Superior temporal gyrus (tissue), 1 donor: ENCODE results near the gene HIRA.
A peak's percentile ranks its signal among the peaks of the same experiment; 100 is the strongest.
"Not testable (repeated sequence)": the region's sequence is repeated elsewhere in the genome, so short reads cannot be mapped to it uniquely, and the experiment has no call there.

Source experiments
- DNase-seq: peaks from one replicate; pipeline ENCODE4 v3.0.0-alpha.2; 2016; ENCODE audit errors: extremely low spot score

HIRA gene

GRCh38 chr22:19330205-19330604 lies 101.3 kb downstream of the HIRA start:
- not testable (repeated sequence) for DNase-seq

- no peak for DNase-seq
Observed at GRCh38 chr22:19329454-19329853, 102.1 kb downstream of the HIRA start.

GRCh38 chr22:19325296-19325948 lies 106.1 kb downstream of the HIRA start:
- no peak for DNase-seq

GRCh38 chr22:19323420-19323819 lies 108.1 kb downstream of the HIRA start:
- not testable (repeated sequence) for DNase-seq

GRCh38 chr22:19321757-19322156 lies 109.8 kb downstream of the HIRA start:
- no peak for DNase-seq

- not testable (repeated sequence) for DNase-seq
Observed at GRCh38 chr22:19320136-19320535, 111.4 kb downstream of the HIRA start.

GRCh38 chr22:19319281-19319680 lies 112.3 kb downstream of the HIRA start:
- DNase-seq = no peak

GRCh38 chr22:19317865-19318264 lies 113.7 kb downstream of the HIRA start:
- no peak for DNase-seq

- no peak for DNase-seq
Observed at GRCh38 chr22:19307872-19308271, 123.7 kb downstream of the HIRA start.

- DNase-seq = not testable (repeated sequence)
Observed at GRCh38 chr22:19306535-19306934, 125.0 kb downstream of the HIRA start.

- no peak for DNase-seq
Observed at GRCh38 chr22:19304547-19304946, 127.0 kb downstream of the HIRA start.

GRCh38 chr22:19303785-19304184 lies 127.7 kb downstream of the HIRA start:
- DNase-seq = no peak

- no peak for DNase-seq
Observed at GRCh38 chr22:19295733-19296132, 135.8 kb downstream of the HIRA start.

GRCh38 chr22:19292458-19293230 lies 138.9 kb downstream of the HIRA start:
- no peak for DNase-seq

- DNase-seq = peak; percentile 43
Observed at GRCh38 chr22:19291580-19292457, 139.7 kb downstream of the HIRA start, which contains the start of gene CLTCL1. TSS of gene CLTCL1 (minus strand) at chr22:19291719. CDS start at chr22:19291641, 78 bp downstream.

- no peak for DNase-seq
Observed at GRCh38 chr22:19291218-19291579, 140.3 kb downstream of the HIRA start.

- no peak for DNase-seq
Observed at GRCh38 chr22:19290400-19291217, 140.9 kb downstream of the HIRA start.

GRCh38 chr22:19289475-19290161 lies 141.9 kb downstream of the HIRA start:
- DNase-seq = no peak

- no peak for DNase-seq
Observed at GRCh38 chr22:19287889-19288288, 143.6 kb downstream of the HIRA start.

- no peak for DNase-seq
Observed at GRCh38 chr22:19287076-19287707, 144.3 kb downstream of the HIRA start.
